NCI-H2171 treated with DMSO at 0.1 percent for 48 hours (cell line): Measurements from ENCODE around the gene CCDC121.

Source experiments
- DNase-seq: peaks from one replicate; lab custom pipeline; 2025; lab: John Stamatoyannopoulos, UW

Gene CCDC121

DNA sequence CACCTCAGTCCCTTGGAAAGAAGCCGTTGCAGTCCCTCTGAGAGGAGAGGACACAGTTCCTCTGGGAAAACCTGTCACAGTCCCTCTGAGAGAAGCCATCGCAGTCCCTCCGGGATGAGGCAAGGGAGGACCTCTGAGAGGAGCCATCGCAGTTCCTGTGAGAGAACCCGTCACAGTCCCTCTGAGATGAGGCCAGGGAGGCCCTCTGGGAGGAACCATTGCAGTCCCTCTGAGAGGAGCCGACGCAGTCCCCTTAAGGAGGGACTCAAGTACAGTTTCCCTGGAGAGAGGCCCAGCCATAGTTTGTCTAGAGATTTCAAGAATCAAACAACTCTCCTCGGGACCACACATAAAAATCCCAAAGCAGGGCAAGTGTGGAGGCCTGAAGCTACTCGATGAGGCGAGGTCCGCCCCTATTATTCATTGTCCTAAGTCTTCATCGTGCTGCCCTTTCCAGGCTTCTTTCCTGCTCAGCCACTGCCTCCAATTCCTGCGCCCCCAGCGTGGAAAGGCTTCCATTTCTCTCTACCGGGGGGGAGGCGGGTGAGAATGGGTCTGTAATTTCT, 46.6 kb downstream of the CCDC121 start:
- DNase-seq: no peak

- DNase-seq: no peak
Observed at GRCh38 chr2:27581417-27582128, 47.2 kb downstream of the CCDC121 start.
